Measurements from ENCODE around the gene WDR31.

- TF ChIP-seq, protein P1, sequence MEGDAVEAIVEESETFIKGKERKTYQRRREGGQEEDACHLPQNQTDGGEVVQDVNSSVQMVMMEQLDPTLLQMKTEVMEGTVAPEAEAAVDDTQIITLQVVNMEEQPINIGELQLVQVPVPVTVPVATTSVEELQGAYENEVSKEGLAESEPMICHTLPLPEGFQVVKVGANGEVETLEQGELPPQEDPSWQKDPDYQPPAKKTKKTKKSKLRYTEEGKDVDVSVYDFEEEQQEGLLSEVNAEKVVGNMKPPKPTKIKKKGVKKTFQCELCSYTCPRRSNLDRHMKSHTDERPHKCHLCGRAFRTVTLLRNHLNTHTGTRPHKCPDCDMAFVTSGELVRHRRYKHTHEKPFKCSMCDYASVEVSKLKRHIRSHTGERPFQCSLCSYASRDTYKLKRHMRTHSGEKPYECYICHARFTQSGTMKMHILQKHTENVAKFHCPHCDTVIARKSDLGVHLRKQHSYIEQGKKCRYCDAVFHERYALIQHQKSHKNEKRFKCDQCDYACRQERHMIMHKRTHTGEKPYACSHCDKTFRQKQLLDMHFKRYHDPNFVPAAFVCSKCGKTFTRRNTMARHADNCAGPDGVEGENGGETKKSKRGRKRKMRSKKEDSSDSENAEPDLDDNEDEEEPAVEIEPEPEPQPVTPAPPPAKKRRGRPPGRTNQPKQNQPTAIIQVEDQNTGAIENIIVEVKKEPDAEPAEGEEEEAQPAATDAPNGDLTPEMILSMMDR (conservative IDR thresholded peaks at IDR 0.05) = no peak
- TF ChIP-seq ZFX (IDR thresholded peaks at IDR 0.05) = no peak
Observed at GRCh38 chr9:113352411-113352810, 12.3 kb upstream of the WDR31 start.

Data from C4-2B (cell line).